ENCODE measurements around the gene MAP4K3. TPM values are rescaled to one million over a fixed set of nuclear protein-coding genes. Genes with fewer than 3 reads are reported as not detected.

MAP4K3 gene
- total and polyA plus RNA-seq, 10 of the 15 experiments (the other 5 are each of a cell fraction or from before 2014, with no cell fraction given) = 0.04 to 0.95 (median 0.21) TPM; not detected in 1

- TF ChIP-seq CEBPB (IDR thresholded peaks at IDR 0.05; ENCODE audit: borderline replicate concordance in 1 of 2, low read depth in 2 of 2, low read length in 2 of 2) (no peak), CHD1 (IDR thresholded peaks at IDR 0.05; ENCODE audit: low read depth, low read length) (no peak)
These were observed 23.9 kb downstream of the MAP4K3 start (continued) for GRCh38 chr2:39413063-39413737.

- SMC1A ChIA-PET (ENCODE audit: uncharacterized antibody, unreplicated experiment) = interaction anchor here (0.9 kb wide), 1 partner anchor 11 kb away, joined by 4 read pairs; no protein-coding TSS in a partner anchor
- peak; percentile 62 for ATAC-seq
- TF ChIP-seq POLR2AphosphoS2 (IDR thresholded peaks at IDR 0.05; ENCODE audit: low read depth, low read length) (no peak), MYC (IDR thresholded peaks at IDR 0.05; ENCODE audit: insufficient read depth, insufficient read length, insufficient replicate concordance, low read length, severe bottlenecking) (no peak), TARDBP (IDR thresholded peaks at IDR 0.05; ENCODE audit: borderline replicate concordance) (no peak), GABPA (IDR thresholded peaks at IDR 0.05; ENCODE audit: low read depth) (no peak), ATF2 (IDR thresholded peaks at IDR 0.05; ENCODE audit: low read length) (no peak), JUND (IDR thresholded peaks at IDR 0.05; ENCODE audit: low read depth, low read length) (no peak), DPF2 (IDR thresholded peaks at IDR 0.05) (no peak), CREM (IDR thresholded peaks at IDR 0.05; ENCODE audit: low read depth) (no peak), IRF4 (IDR thresholded peaks at IDR 0.05; ENCODE audit: low read depth, low read length) (no peak), RAD51 (IDR thresholded peaks at IDR 0.05) (no peak), IKZF1 (conservative IDR thresholded peaks at IDR 0.05) (no peak), HDAC2 (IDR thresholded peaks at IDR 0.05) (no peak), CHD4 (IDR thresholded peaks at IDR 0.05) (no peak), RFX5 (IDR thresholded peaks at IDR 0.05; ENCODE audit: low read depth, low read length) (no peak), SMAD1 (IDR thresholded peaks at IDR 0.05; ENCODE audit: low read depth, partially characterized antibody) (no peak), MEF2A (IDR thresholded peaks at IDR 0.05; ENCODE audit: insufficient read depth, low read depth, low read length) (no peak), PML (IDR thresholded peaks at IDR 0.05; ENCODE audit: low read length) (no peak), MXI1 (IDR thresholded peaks at IDR 0.05; ENCODE audit: low read depth, low read length) (no peak), SREBF2 (IDR thresholded peaks at IDR 0.05; ENCODE audit: low read length) (no peak)
- CTCF ChIA-PET = no interaction called here
- intact Hi-C loops (cut with micrococcal nuclease; ENCODE audit: unreplicated experiment) (no loop called here), in situ Hi-C loops (cut with MboI) (no loop called here)
- Histone ChIP-seq H3K36me3 (ENCODE audit: control insufficient read depth in 2 of 2, insufficient read depth in 2 of 2, low read length in 1 of 2) (no peaks in the 10 kb centered on the region; a peak in 1 of 4 replicates), H3K4me3 (no peak overlapping the region), H3K4me1 (ENCODE audit: control insufficient read depth, insufficient read depth, low read length) (peaks cover 27% of the 10 kb centered on the region), H3K79me2 (ENCODE audit: control insufficient read depth, insufficient read depth, low read length) (peaks cover 2% of the 10 kb centered on the region; the same call in 1 of the 2 replicates), H3K4me2 (ENCODE audit: control insufficient read depth, insufficient read depth) (no peak overlapping the region), H2AFZ (ENCODE audit: control insufficient read depth, low read depth, low read length) (no peak overlapping the region), H3K9ac (ENCODE audit: control insufficient read depth, insufficient read depth, low read length) (no peak overlapping the region), H4K20me1 (ENCODE audit: control insufficient read depth, insufficient read depth) (no peaks in the 10 kb centered on the region), H3K9me3 (replicated peaks; ENCODE audit: control insufficient read depth, insufficient read depth, low read length) (no peaks in the 10 kb centered on the region), H3K27me3 (replicated peaks in 1 of 2; ENCODE audit: control insufficient read depth in 2 of 2, insufficient read depth in 2 of 2, low read length in 1 of 2) (no peaks in the 10 kb centered on the region), H3K27ac (ENCODE audit: control insufficient read depth, insufficient read depth) (no peak overlapping the region)
- POLR2A ChIA-PET = interaction anchor here (0.6 kb wide), 1 partner anchor 66 kb away, joined by 6 read pairs; no protein-coding TSS in a partner anchor
- BruUV-seq (replicated peaks) = no TSS peak
- 30% methylated on average over 10 of the region's 10 CpGs for WGBS (ENCODE audit: insufficient coverage, insufficient replicate concordance, low lambda C conversion rate, missing lambda C conversion rate)
- RAD21 ChIA-PET (ENCODE audit: unreplicated experiment) = no interaction called here
- peak; percentile 41 for FAIRE-seq
- DNase-seq (ENCODE audit: low read depth, low spot score) = no peak
These were observed 25.7 kb downstream of the MAP4K3 start for GRCh38 chr2:39411181-39411944.
